GM19395 (cell line): ENCODE data around the gene TMEM50A.
"Not testable (repeated sequence)": the region's sequence is repeated elsewhere in the genome, so short reads cannot be mapped to it uniquely, and the experiment has no call there.

Experiments
- ATAC-seq: cut with Tn5 transposase; IDR thresholded peaks from one replicate; pipeline ENCODE4 v1.9.1; 2021; ENCODE audit warnings: mild to moderate bottlenecking, moderate library complexity; ENCODE audit not compliant: unreplicated experiment

Gene TMEM50A

GRCh38 chr1:25338188-25338981 lies at the start of gene TMEM50A:
Gene TMEM50A (plus strand): TSS chr1:25338334. CDS start chr1:25340487, 2,153 bp downstream.
- peak; percentile 64 for ATAC-seq

- ATAC-seq: not testable (repeated sequence)
Observed at GRCh38 chr1:25288573-25289101, 49.5 kb upstream of the TMEM50A start.

- not testable (repeated sequence) for ATAC-seq
Observed at GRCh38 chr1:25290043-25290442, 48.1 kb upstream of the TMEM50A start.

GRCh38 chr1:25293426-25293825 lies 44.7 kb upstream of the TMEM50A start:
- ATAC-seq: not testable (repeated sequence)

GRCh38 chr1:25294889-25295826 lies 43.0 kb upstream of the TMEM50A start:
- not testable (repeated sequence) for ATAC-seq

- ATAC-seq: not testable (repeated sequence)
Observed at GRCh38 chr1:25296501-25296900, 41.6 kb upstream of the TMEM50A start.

GRCh38 chr1:25300729-25301128 lies 37.4 kb upstream of the TMEM50A start:
- not testable (repeated sequence) for ATAC-seq

- not testable (repeated sequence) for ATAC-seq
Observed at GRCh38 chr1:25302330-25302729, 35.8 kb upstream of the TMEM50A start.

GRCh38 chr1:25304936-25305335 lies 33.2 kb upstream of the TMEM50A start:
- ATAC-seq: not testable (repeated sequence)

- not testable (repeated sequence) for ATAC-seq
Observed at GRCh38 chr1:25308168-25308567, 30.0 kb upstream of the TMEM50A start.

GRCh38 chr1:25309085-25309484 lies 29.0 kb upstream of the TMEM50A start:
- ATAC-seq: not testable (repeated sequence)

GRCh38 chr1:25309486-25309885 lies 28.6 kb upstream of the TMEM50A start:
- not testable (repeated sequence) for ATAC-seq

GRCh38 chr1:25312806-25313470 lies 25.2 kb upstream of the TMEM50A start:
- ATAC-seq: not testable (repeated sequence)

- not testable (repeated sequence) for ATAC-seq
Observed at GRCh38 chr1:25320314-25320938, 17.7 kb upstream of the TMEM50A start.

- not testable (repeated sequence) for ATAC-seq
Observed at GRCh38 chr1:25322127-25322526, 16.0 kb upstream of the TMEM50A start.

GRCh38 chr1:25324407-25324806 lies 13.7 kb upstream of the TMEM50A start:
- ATAC-seq: not testable (repeated sequence)

GRCh38 chr1:25327864-25328790 lies 10.0 kb upstream of the TMEM50A start:
- not testable (repeated sequence) for ATAC-seq

- not testable (repeated sequence) for ATAC-seq
Observed at GRCh38 chr1:25328791-25329185, 9.3 kb upstream of the TMEM50A start.

- ATAC-seq: not testable (repeated sequence)
Observed at GRCh38 chr1:25329336-25329735, 8.8 kb upstream of the TMEM50A start.
